SK-N-SH (cell line): Measurements from ENCODE around the gene YBX2. TPM values are rescaled to one million over a fixed set of nuclear protein-coding genes. Genes with fewer than 3 reads are reported as not detected.

Experiments used
- CTCF ChIP-seq: fragments of 200-600 bp; sonication (generic); IDR thresholded peaks from 2 replicates; pipeline ENCODE4 v1.6.1; 2017; ENCODE audit warnings: antibody characterized with exemption, mild to moderate bottlenecking, moderate library complexity
- EZH2phosphoT487 ChIP-seq: fragments of 200-600 bp; sonication (generic); IDR thresholded peaks from 2 replicates; pipeline ENCODE4 v1.6.1; 2017; ENCODE audit warnings: low read depth, mixed run types, mild to moderate bottlenecking, antibody characterized with exemption, moderate library complexity, borderline replicate concordance
- FOSL2 ChIP-seq: IDR thresholded peaks from 2 replicates; pipeline ENCODE4 v1.4.0; 2012; ENCODE audit warnings: low read depth, mild to moderate bottlenecking, moderate library complexity, borderline replicate concordance
- JUND ChIP-seq: IDR thresholded peaks from 2 replicates; pipeline ENCODE4 v1.4.0; 2012
- NRF1 ChIP-seq: IDR thresholded peaks from 2 replicates; pipeline ENCODE4 v1.6.1; 2012; ENCODE audit warnings: low read depth, mild to moderate bottlenecking, low read length
- PBX3 ChIP-seq: IDR thresholded peaks from 2 replicates; pipeline ENCODE4; 2012
- REST ChIP-seq: IDR thresholded peaks from 2 replicates; pipeline ENCODE4 v1.6.1; 2012; ENCODE audit warnings: mild to moderate bottlenecking, low read depth, low read length, moderate library complexity
- RFX5 ChIP-seq: IDR thresholded peaks from 2 replicates; pipeline ENCODE4 v1.6.1; 2012; ENCODE audit warnings: mild to moderate bottlenecking, improper control_type of control experiment, low read length
- SIN3A ChIP-seq: IDR thresholded peaks from 2 replicates; pipeline ENCODE4 v1.6.1; 2012; ENCODE audit warnings: low read depth, mild to moderate bottlenecking, low read length, moderate library complexity, borderline replicate concordance
- SMC3 ChIP-seq: IDR thresholded peaks from 2 replicates; pipeline ENCODE4 v1.6.1; 2012; ENCODE audit warnings: low read depth, low read length, improper control_type of control experiment
- TAF1 ChIP-seq: IDR thresholded peaks from 2 replicates; pipeline ENCODE4 v1.6.1; 2012; ENCODE audit warnings: low read depth, mild to moderate bottlenecking, low read length, moderate library complexity, borderline replicate concordance
- USF2 ChIP-seq: fragments of 150-350 bp; IDR thresholded peaks from 2 replicates; pipeline ENCODE4 v1.6.1; 2017; ENCODE audit warnings: antibody characterized with exemption, low read length, low read depth, borderline replicate concordance
- ZBTB33 ChIP-seq: IDR thresholded peaks from 2 replicates; pipeline ENCODE4 v1.4.0; 2012; ENCODE audit warnings: low read depth, borderline replicate concordance
- polyA plus RNA-seq, 3 experiments: library from polyadenylated mRNA; depleted of rRNA; stranded (reverse); fragments of >200 nt; gene quantifications; 2 replicates each; pipeline ENCODE4 v1.2.3, GENCODE V29; 2012

The YBX2 gene
- polyA plus RNA-seq, 1 of the 3 experiments (the other 2 are of a cell fraction) = 0.54 TPM

GRCh38 chr17:7239091-7240027 is 55.1 kb downstream of the YBX2 start, which contains the start of gene PHF23 (continued):
- TF ChIP-seq CTCF (no peak), RFX5 (no peak), NRF1 (peak; percentile 98), JUND (no peak), REST (no peak), ZBTB33 (peak; percentile 57; the same call in 1 of the 2 replicates), PBX3 (peak; percentile 10; the same call in 1 of the 2 replicates), SIN3A (no peak; the same call in 1 of the 2 replicates), EZH2phosphoT487 (no peak), USF2 (no peak), TAF1 (peak; percentile 74), SMC3 (no peak), FOSL2 (no peak)
